Lung (tissue), 12 donors: ENCODE data around the gene TTC9B. TPM values are rescaled to one million over a fixed set of nuclear protein-coding genes. Genes with fewer than 3 reads are reported as not detected.
"Not testable (repeated sequence)": the region's sequence is repeated elsewhere in the genome, so short reads cannot be mapped to it uniquely, and the experiment has no call there.

Experiments used
- ATAC-seq: fragments of 200-7000 bp; cut with Tn5 transposase; one replicate; pipeline ENCODE4 v1.9.1; 2020; ENCODE audit warnings: moderate number of reproducible peaks; ENCODE audit not compliant: insufficient read depth, low FRiP score
- DNase-seq, 3 donors: peaks; one replicate each; pipeline ENCODE4 v3.0.0-alpha.2; 2013 to 2017
- H3K27ac ChIP-seq, 2 donors: one replicate each; pipeline ENCODE4 v1.5.1; 2013; ENCODE audit warnings: mild to moderate bottlenecking in 2 of 2, moderate library complexity in 2 of 2, control low read depth in 1 of 2, inconsistent platforms in 1 of 2, low read depth in 1 of 2, low read length in 1 of 2
- H3K27me3 ChIP-seq, 3 donors: one replicate each; pipeline ENCODE4 v1.5.1; 2013; ENCODE audit warnings: low read length in 2 of 3; ENCODE audit not compliant: control insufficient read depth in 3 of 3, insufficient read depth in 3 of 3
- H3K36me3 ChIP-seq, 4 donors: one replicate each; pipeline ENCODE4 v1.5.1; 2013; ENCODE audit warnings: low read length in 4 of 4, mild to moderate bottlenecking in 1 of 4, moderate library complexity in 1 of 4; ENCODE audit not compliant: control insufficient read depth in 4 of 4, insufficient read depth in 4 of 4
- H3K4me1 ChIP-seq, 5 donors: one replicate each; pipeline ENCODE4 v1.5.1; 2013; ENCODE audit warnings: low read length in 5 of 5, mild to moderate bottlenecking in 2 of 5, moderate library complexity in 1 of 5; ENCODE audit not compliant: control insufficient read depth in 5 of 5, insufficient read depth in 5 of 5
- H3K4me3 ChIP-seq: one replicate; pipeline ENCODE4 v1.5.1; 2013; ENCODE audit warnings: mild to moderate bottlenecking, control low read depth, moderate library complexity
- H3K9ac ChIP-seq, 2 donors: one replicate each; pipeline ENCODE4 v1.5.1; 2013; ENCODE audit warnings: low read length in 2 of 2, control low read depth in 1 of 2; ENCODE audit not compliant: insufficient read depth in 1 of 2
- H3K9me3 ChIP-seq, 4 donors: one replicate each; pipeline ENCODE4 v1.5.1; 2013; ENCODE audit warnings: low read length in 3 of 4, mild to moderate bottlenecking in 1 of 4, moderate library complexity in 1 of 4; ENCODE audit not compliant: control insufficient read depth in 4 of 4, insufficient read depth in 3 of 4
- CTCF ChIP-seq: IDR thresholded peaks from 2 replicates; pipeline ENCODE4 v1.5.1; 2012; ENCODE audit warnings: mild to moderate bottlenecking; ENCODE audit errors: control extremely low read depth, extremely low read depth
- WGBS, 2 donors: extraction: QIAGEN DNeasy Blood & Tissue Kit; methylation state at CpG; one replicate each; pipeline ENCODE4 v1.1.7; 2013; 5-methylcytosine and 5-hydroxymethylcytosine counted together
- polyA plus RNA-seq, 2 donors: library from polyadenylated mRNA; stranded (reverse); fragments of 200-250 nt; gene quantifications; one replicate each; pipeline ENCODE4 v1.2.1, GENCODE V29; 2013
- total RNA-seq, 2 donors: library from RNA; depleted of rRNA in 1 of 2; stranded (reverse); fragments of >200 nt in 1 of 2; gene quantifications; one replicate each; pipeline ENCODE4 v1.2.1, GENCODE V29; 2014 to 2021
- donor health status: control.
- donor health status: control.
- donor health status: Bipolar disorder and iron deficiency.
- donor health status: healthy.
- donor health status: DM: yes; HTN: yes; CAD: no.

The TTC9B gene
- total and polyA plus RNA-seq, 4 donors = not detected

- peaks cover 6 to 54% (median 43%) of the 10 kb centered on the region in 3 donors for H3K27me3 ChIP-seq
- WGBS, 2 donors = 56 to 63% methylated on average over 41 of the region's 41 CpGs
These were observed 3.9 kb upstream of the TTC9B start for GRCh38 chr19:40221858-40222619.

GRCh38 chr19:40220674-40221073, 2.5 kb upstream of the TTC9B start:
- Histone ChIP-seq H3K4me1 (peaks cover 0 to 16% (median 0%) of the 10 kb centered on the region in 5 donors), H3K9ac (no peak overlapping the region), H3K27me3 (peaks cover 6 to 54% (median 49%) of the 10 kb centered on the region in 3 donors), H3K36me3 (no peaks in the 10 kb centered on the region), H3K27ac (no peak overlapping the region), H3K4me3 (no peak overlapping the region), H3K9me3 (no peaks in the 10 kb centered on the region)
- ATAC-seq (no peak), DNase-seq (no peak)
- WGBS, 2 donors = 81 to 85% methylated on average over 9 of the region's 9 CpGs
- no peak for TF ChIP-seq CTCF

More at GRCh38 chr19:40221858-40222619, 3.9 kb upstream of the TTC9B start:
- no peak overlapping the region for H3K27ac ChIP-seq
- peak; percentile 77 to 86 (median 86) for DNase-seq
- peak; percentile 82 for ATAC-seq
- H3K9me3 ChIP-seq = no peaks in the 10 kb centered on the region
- no peak overlapping the region for H3K4me3 ChIP-seq
- peaks cover 0 to 19% (median 0%) of the 10 kb centered on the region in 5 donors for H3K4me1 ChIP-seq
- TF ChIP-seq CTCF = peak; percentile 90
- no peaks in the 10 kb centered on the region for H3K36me3 ChIP-seq
- no peak overlapping the region for H3K9ac ChIP-seq

GRCh38 chr19:40219721-40220276, 1.6 kb upstream of the TTC9B start:
- Histone ChIP-seq H3K9me3 (no peaks in the 10 kb centered on the region), H3K36me3 (no peaks in the 10 kb centered on the region), H3K27ac (no peak overlapping the region), H3K4me1 (peaks cover 0 to 15% (median 0%) of the 10 kb centered on the region in 5 donors), H3K9ac (no peak overlapping the region), H3K4me3 (no peak overlapping the region), H3K27me3 (peaks cover 6 to 47% (median 43%) of the 10 kb centered on the region in 3 donors)
- DNase-seq = no peak
- no peak for ATAC-seq
- no peak for TF ChIP-seq CTCF
- WGBS, 2 donors = 30 to 40% methylated on average over 8 of the region's 8 CpGs

- ATAC-seq, DNase-seq, H3K36me3 ChIP-seq, H3K4me3 ChIP-seq, H3K9ac ChIP-seq, H3K9me3 ChIP-seq, H3K27ac ChIP-seq: not testable (repeated sequence)
- peaks cover 0 to 15% (median 0%) of the 10 kb centered on the region in 5 donors for H3K4me1 ChIP-seq
- peaks cover 6 to 40% (median 36%) of the 10 kb centered on the region in 3 donors for H3K27me3 ChIP-seq
- WGBS, 2 donors = 82 to 86% methylated on average over 4 of the region's 4 CpGs
These were observed 845 bp upstream of the TTC9B start for GRCh38 chr19:40219029-40219428.
